ENCODE results near the gene KCNQ1.

Gene KCNQ1

DNA sequence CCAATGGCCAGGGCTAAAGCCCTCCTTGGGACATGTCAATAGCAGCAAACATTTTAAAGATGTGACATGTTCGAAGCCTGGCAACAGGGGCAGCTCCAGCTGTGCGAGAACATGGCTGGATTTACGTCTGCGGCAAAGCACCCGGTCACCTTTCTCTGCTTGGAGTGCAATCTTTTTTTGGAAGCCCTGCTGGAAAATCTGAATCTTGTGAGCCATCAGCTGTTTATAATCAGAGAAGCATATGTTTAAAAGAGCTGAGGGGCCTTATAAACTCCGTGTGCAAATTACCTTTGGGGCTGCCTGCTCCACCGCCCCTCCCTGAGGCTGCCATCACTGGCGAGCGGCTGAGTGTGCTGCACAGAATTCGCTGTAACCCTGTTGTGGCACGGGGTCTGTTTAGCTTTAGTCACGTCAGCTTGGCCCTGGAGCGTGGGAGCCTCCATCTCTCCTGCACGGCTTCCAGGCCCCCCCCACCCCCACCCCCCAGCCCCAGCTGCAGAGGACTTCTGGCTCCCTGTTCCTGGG is 264.0 kb downstream of the KCNQ1 start:
- no peak for DNase-seq

DNA sequence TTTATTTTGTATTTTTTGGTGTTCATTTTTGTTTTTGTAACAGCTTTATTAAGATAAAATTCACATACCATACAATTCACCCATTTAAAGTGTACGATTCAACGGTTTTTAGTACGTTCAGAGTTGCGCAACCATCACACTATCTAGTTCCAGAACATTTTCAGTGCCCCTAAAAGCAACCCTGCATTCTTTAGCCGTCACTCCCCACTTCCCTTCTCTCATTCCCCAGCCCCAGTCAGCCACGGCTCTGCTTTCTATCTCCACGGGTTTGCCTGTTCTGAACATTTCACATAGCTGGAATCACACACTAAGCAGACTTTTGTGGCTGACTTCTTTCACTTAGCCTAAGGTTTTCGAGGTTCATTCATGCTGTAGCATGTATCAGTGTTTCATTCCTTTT is 264.6 kb downstream of the KCNQ1 start:
- DNase-seq: no peak

DNA sequence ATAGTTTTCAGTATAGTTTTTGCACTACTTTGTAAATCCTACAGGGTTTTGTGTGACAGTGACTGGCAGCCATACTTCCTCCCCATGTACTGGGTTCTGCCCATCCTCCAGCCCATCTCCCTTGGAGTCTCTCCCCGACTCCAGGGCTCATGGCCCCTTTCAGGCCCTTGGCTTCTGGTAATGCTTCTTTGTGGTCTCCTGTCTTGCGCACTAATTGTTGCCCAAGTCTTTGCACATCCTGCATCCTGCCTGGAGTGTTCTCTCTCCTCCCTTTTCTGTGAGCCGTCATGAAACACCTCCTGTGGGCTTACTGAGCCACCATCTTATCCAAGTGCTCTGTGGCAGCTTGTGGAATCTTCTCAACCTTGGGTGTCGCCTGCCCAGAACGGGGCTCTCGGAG is 266.4 kb downstream of the KCNQ1 start:
- no peak for DNase-seq

DNA sequence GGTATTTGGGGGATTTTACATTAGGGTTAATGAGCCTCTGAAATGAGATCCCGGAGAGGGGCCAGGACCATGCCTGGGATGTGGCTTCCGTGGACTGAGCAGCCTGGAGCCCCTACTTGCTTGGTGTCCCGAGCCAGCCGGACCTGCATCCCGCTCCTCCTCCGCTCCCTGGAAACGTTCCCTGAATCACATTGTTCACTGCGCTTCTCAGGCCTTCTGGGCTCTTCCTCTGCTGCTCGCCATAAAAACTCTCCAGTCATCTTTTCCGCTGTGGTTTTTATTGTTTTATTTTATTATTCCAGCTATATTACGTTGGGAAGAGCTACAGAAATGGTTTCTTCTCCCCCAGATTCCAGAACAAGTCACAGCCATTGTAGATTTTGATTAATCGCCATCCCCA is 268.3 kb downstream of the KCNQ1 start:
- DNase-seq: no peak

DNA sequence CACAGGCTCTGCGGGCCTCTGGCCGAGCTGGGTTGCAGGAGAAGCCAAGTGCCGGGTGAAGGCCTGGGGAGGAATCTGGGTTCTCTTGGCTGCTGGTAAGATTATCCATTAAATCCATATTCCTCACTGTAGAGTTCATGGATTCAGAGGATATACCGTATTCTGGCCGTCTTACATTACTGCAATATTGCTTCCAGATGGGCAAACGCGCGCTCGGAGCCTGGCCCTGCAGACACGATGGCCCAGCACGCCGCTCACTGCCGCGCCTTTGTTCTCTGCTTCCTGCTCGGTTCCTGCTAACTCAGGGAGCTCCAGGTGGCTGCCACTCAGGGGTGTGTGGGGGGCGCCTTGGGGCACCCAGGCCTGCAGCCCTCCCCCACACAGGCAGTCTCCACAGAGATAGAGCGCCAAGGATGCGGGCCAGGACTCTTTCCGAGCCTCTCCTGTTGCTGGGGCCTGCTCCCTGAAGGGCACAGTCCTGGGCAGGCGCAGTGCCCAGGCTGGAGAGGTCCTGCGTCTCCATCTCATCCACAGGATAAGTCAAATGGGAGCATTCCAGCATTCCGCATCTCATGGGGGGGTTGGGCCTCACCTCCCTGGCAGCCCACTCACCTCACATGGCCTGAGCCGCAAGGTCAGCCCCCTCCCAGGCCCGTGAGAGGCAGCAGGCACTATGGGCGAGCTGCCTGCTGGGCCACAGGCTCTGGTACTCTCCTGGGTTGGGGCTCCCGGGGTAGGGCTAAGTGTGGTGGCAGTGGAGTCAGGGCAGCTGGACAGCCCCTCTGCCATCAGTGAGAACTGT is 269.1 kb downstream of the KCNQ1 start:
- no peak for DNase-seq

DNA sequence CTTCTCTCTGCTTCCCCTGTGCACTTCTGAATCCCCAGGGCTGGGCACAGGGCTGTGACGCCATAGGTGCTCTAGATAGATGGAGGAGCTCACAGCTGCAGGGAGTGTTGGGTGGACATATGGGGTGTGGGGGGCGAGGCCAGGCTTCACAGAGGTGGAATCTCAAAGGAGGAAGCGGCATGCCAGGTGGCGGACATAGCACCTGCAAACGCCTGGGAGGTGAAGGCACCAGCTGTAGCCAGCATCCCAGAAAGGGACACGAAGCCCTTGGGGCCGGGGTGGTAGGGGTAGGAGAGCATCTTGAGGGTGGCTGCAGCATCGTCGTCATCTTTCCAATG is 269.6 kb downstream of the KCNQ1 start:
- no peak for DNase-seq

DNA sequence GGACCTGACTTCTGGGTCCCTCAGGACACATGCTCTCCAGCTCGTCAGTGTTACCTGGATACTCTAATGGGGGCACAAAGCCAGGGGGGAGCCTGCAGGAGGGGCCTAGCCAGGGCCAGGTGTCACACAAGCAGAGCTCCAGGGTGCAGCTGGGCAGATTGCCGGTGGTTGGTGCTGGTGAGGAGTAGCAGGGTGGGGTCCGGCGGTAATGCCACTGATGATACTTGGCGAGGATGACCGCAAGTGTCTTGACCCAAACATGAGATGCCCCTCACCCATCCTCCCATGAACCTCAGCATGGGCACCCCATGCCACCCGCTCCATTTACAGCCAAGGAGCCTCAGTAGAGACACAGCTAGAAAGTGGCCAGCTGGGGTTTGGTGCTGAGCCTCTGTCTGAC is 270.1 kb downstream of the KCNQ1 start:
- no peak for DNase-seq

DNA sequence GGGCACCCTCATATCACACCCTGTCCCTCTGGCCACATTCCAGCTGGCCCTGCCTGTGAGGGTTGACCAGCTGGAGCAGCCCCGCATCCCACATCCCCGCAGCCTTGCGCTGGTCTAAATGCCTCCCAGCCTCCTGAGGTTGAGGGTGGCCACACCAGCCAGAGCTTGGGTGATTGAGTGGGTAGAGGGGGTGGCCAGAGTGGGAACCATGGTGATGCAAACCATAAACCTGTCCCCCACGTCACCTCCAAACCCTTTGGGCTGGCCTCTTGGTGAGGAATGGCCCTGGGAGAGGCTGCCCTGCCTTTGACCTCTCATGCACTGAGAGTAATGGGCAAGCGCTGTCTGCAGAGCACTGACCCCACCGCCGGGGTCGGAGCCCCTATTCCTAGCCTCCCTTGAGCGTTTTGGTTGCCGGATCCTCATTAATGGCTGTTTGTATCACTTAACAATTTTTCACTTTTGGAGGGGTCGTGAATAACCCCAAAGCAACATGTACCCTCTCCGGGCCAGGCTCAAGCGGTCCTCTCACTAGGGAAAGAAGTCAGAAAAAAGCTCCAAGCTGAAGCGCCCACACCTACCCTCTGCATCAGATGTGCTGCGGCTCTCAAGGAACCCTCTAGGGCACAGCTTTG is 271.0 kb downstream of the KCNQ1 start:
- DNase-seq: no peak

DNA sequence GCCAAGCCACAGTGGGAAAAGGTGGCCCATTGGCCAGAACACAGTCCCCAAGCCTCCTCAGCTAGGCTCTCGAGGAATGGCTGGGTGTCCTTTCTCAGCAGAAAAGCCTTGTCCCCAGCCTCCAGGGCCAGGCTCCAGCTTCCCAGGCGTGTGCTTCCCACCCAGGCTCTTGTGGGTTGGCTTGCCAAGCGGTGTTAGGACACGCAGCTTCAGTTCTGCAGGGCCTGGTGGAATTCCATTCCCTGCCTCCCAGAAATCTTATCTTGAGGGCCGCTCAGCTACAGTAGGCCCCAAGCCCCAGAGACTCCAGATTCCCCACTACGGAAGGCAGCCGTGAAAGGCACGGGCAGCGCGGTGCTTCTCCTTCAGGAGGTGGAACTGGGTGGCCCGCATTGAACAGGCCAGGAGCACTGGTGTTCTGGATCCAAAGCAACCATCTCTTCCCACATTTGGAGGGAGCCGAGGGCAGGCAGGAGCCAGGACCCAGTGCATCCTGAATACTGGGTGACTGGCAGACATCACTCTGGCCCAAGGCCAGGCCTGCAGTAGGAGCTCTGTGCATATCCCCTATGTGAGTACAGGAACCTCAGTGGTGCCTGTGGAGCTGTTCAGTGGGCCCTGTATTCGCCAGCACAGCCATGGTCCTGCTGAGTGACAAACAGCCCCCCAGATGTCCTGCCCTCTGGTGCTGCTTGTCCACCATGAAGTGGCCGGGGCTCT is 271.7 kb downstream of the KCNQ1 start:
- DNase-seq: no peak

DNA sequence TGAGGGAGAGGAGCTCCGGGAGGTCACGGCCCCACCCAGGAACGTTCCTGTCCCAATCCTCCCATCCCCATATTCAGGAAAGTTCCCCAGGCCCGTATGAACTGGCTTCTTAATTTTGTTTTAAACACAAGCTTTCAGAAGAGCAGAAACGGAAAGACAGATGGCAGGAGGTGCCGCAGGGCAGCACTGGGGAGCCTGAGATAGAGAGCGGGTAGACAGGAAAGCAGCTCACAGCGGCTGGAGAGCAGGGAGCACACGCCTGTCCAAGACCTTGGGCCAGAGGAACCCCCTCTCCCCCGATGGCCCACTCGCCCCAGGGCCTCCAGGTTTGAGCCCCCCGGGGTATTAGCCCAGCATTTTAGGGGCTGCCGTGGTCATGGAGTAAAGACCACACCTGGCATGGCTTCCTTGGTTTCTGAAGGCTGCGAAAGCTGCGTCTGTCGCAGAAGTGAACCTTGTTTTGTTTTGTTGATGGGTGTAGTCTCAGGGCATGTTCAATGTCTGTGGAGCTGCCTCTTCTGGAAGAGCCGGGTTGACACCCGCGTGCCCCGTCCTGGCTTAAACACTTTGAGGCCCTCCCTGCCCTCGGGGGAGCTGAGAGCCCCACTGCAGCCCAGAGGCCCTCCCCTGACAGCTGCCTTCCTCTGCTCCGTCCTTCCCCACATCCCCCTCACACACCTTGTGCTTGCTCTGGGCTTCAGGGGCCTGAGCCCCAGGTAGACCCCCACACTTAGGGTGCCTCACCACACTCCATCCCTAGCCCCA is 272.9 kb downstream of the KCNQ1 start:
- DNase-seq: no peak

DNA sequence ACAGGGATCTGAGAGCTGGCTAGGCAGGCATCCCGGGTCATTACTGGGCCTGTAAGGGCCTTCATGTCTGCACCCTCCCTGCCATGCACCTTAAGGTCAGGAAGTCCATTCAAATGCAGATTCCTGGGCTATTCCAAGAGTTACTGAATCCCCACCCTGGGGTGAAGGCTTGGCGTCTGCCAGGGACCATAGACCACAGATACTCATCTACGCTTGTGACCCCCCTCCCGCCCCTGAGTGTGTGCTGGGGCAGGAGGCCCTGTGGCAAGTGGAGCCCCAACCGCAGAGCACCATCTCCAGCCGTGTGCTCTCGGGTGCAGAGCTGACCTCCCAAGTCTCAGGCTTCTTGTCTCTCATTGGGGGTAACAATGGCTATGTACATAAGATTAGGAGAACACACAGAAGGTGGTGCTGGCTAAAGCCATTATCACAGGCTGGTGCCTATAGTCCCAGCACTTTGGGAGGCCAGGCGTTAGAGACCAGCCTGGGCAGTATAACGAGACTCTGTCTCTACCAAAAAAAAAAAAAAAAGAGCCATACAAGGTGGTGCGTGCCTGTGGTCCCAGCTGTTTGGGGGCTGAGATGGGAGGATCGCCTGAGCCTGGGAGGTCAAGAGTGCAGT is 274.1 kb downstream of the KCNQ1 start:
- DNase-seq: no peak

DNA sequence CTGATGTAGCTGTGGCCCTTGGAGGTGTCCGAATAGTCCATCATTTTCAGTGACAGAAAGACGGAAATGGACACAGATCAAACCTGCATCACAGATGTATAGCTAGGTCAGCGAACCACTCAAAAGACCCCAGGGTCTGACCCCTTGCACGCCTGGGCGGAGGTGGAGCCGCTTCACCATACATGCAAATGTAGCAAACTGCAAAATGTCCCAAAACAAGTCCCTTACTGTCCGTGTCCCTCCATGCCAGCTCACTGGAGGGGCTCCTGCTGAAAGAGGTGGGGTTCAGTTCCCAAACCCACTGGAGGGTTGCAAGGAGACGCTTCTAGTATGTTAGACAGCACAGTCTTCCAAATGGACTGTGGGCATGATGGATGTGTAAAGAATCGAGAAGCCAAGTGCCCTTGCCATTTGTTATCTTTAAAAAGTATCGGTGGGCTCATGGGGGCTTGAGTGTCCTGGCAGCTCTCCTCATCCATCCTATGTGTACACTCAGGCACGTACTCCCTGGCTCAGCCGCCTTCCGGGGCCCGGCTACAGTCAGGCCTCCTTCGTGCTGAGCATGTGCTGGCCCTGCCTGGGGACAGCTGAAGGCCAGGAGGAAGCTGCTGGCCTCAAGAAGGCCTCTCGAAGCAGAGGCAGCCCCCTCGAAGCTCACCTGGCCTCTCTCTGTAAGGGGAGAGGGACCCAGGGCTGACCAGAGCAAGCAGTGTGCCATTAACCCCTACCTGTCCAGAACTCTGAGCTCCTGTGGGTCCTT is 275.2 kb downstream of the KCNQ1 start:
- no peak for DNase-seq

DNA sequence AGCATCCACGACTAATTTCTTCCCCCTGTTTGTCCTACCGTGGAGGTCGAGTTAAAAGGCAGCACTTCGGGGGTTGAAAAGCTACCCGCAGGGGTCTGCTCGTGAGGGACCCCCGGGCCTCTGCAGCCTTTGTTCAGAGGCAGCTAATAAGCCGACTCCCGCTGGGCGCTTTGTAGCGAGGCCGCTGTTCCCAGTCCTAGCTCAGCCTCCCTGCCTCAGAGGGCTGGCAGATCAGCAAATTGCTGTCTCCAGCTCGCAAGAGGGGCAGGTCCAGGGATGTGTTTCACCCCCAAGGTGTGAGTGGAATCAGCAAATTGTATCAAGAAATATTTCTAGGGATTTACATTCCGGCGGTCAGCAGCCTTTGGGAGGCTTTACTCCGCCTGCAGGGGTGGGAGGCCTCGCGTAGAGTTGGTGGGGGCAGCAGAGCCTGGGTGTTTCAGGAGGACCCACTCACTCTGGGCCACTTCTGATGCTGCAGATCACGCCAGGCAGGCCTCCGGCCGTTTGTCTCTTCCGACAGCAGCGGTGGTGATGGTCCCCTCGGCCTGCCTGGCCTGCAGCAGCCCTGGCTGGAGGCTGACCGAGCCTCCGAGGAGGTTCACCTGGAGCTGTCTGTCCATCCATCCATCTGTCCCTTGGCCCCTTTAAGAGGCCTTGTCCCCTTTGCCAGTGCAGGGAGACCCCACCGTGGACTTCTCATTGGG is 276.6 kb downstream of the KCNQ1 start:
- DNase-seq: no peak

DNA sequence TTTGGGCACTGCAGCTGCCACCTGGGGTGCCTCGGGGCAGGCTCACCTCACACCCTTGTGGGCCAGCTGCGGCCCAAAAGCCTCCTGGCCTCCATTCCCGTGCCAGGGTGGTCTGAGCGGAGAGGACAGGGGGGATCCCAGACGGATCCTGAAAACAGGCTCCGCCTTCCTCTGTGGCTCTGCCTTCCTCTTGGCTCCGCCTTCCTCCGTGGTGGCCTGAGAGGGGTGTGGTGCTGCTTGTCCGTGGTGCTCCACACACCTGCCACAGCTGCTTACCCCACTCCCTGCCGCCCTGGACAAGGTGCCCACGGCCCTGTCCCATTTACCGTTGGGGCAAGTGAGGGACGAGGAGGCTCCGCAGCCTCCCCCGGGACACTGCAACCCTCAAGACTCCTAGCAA is 278.1 kb downstream of the KCNQ1 start:
- no peak for DNase-seq

DNA sequence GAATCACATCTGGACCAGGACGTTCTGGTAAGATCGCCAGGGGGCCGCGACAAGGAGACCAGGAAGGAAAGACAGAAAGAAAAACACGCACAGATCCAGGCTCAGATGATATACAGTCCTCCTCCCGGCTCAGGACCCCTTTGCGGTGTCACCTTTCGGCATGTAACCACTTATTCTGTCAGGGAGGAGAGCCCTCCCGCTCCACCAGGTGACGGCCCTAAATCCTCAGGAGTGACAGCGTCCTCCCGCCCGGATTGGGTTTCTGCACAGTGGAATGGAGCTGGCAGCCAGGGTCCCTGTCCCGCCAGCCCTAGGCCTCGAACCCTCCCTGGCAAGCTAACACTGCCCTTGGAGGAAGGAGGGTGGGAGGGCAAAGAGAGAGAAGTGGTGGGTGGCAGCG is 279.3 kb downstream of the KCNQ1 start:
- DNase-seq: no peak

DNA sequence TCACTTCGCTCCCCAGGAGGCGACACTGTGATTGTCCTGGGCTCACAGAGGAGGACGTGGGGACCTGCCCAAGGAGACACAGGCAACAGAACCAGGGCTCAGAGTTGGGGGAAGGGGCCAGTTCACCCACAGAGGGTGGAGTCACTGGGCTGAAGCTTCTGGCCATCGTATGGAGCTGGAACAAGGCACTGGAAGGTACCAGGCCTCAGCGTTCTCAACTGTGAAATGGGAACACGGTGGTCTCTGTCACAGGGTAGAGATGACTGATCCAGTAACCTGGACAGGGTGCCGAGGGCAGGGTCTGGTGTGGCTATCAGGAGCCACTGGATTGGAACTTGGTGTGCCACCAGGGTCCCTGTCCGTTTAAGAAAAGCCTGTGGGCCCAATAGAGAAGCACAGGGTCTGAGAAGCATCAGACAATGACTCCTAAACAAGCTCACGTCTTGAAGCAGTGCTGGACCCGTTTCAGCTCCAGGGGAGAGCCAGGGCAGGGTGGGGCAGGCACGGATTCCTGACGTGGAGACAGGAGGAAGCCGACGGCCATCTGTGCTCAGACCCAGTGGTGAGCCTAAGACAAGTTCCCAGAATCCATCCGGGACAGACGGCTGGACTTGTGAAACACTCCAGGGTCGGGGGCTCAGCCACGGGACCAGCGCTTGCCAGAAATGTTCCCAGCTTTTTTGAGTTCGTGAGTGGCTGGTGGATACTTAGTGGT is 280.0 kb downstream of the KCNQ1 start:
- no peak for DNase-seq

DNA sequence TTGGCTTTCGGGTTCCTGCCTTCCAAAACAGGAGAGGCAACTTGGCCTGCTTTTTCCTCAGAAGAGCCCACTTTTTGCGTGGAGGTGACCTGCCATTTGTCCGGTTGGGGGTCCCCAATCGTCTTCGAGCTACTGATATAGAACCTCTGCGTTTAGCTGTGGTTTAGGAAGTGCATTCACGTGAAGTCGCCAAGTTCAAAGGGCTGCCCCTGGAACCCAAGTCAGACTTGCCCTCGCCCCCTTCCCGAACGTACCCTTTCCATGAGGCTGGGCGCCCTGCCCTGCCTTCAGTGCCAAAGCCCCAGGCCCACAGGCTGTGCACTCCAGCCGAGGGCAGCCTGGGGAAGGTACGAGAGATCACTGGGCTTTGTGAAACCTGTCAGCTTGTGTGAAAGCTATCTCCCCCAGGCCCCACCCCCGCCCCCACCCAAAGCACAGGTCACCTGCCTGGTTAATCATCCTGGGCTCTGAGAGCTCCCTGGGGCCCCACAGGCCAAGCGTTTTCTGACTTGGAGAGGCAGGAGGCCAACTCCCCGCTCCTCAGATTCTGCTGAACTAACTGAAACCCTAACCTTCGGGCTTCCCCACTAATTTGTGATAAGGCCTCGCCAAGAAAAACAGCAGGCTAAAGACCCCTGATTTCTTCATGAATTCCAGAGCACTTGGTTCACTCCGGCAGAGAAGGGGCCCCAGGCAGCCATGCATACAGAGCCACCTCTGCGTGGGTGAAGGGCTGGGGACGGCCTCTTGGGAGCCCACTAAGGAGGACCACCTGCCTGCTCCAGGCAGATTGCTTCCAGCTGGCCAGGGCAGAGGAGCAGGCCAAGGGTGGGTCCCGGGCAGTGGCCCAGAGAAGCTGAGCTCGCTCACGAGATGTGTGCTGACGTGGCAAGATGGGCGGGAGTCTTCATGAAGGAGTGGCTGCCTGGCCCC is 280.8 kb downstream of the KCNQ1 start:
- no peak for DNase-seq

DNA sequence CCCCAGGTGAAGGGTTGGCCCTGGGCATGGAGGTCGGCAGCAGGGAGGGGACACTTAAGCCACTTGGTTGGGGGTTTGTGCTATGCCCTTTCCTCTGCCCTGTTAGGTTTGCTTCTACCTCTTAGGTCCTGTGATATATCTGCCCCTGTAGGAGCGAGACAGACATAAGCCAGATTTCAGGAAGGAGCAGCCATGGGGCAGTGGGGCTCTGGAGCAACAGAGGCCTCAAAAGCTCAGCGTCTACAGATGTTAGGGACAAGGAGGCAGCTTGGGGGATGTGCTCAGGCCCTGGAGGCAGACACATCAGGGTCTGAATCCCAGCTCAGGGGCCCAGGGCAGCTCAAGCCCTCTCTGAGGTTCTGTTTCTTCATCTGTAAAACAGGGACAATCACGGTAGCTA is 282.2 kb downstream of the KCNQ1 start:
- no peak for DNase-seq

DNA sequence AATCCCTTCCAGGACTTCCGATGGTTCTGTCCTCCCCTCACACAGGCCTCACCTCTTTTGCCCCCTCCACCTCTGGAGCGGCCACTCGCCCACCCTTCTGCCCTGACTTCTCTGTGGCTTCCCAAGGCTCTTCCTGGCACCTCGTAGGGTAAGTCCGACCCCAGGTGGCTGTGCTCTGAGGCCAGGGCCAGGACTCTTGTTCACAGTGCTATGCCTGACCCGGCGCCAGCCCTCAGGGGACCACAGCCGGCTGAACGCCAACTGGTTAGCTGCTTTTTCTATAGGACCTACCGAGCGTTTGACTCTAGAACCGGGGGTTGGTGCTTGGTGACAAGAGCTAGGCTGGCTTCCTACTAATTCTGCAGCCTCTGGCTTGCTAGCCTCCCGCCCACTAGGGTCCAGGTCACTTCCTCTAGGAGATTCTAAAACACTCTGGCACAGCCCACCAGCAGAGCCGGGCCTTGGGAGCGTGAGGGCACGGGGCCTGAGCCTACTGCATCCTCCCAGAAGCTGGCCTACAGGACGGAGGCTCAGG is 283.4 kb downstream of the KCNQ1 start:
- no peak for DNase-seq

Measured in stimulated activated CD4-positive, alpha-beta T cell treated with anti-CD3 and anti-CD28 coated beads, Interleukin-4, amount 100 ng/mL, for 24 hours (primary cell).